Measurements from ENCODE around the gene ZYG11B.

DNA sequence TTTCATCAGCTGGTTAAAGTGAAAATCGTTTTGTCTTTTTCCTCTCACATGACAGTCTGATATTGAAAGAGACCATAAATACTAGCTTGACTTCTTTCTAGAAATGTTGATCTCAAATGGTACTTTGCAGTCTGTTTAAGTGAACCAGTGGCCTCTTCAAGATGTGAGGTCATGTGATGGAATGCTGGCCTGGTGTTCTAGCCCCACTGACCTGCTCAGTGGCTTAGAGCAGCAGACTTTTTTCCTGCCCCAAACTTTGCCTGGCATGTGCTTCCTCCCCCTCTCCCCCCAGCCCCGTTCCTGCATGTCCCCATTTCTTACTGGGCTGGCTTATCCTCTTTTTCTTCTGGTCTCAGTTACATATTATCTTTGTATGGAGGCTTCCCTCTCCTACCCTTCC, 150.6 kb downstream of the ZYG11B start:
- TF ChIP-seq, protein P1, sequence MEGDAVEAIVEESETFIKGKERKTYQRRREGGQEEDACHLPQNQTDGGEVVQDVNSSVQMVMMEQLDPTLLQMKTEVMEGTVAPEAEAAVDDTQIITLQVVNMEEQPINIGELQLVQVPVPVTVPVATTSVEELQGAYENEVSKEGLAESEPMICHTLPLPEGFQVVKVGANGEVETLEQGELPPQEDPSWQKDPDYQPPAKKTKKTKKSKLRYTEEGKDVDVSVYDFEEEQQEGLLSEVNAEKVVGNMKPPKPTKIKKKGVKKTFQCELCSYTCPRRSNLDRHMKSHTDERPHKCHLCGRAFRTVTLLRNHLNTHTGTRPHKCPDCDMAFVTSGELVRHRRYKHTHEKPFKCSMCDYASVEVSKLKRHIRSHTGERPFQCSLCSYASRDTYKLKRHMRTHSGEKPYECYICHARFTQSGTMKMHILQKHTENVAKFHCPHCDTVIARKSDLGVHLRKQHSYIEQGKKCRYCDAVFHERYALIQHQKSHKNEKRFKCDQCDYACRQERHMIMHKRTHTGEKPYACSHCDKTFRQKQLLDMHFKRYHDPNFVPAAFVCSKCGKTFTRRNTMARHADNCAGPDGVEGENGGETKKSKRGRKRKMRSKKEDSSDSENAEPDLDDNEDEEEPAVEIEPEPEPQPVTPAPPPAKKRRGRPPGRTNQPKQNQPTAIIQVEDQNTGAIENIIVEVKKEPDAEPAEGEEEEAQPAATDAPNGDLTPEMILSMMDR (IDR thresholded peaks at IDR 0.05; ENCODE audit: low read length): no peak
- TF ChIP-seq EZH2phosphoT487 (IDR thresholded peaks at IDR 0.05; ENCODE audit: low read length): no peak
- no peak for TF ChIP-seq EZH2 (optimal IDR thresholded peaks at IDR 0.05; ENCODE audit: low read depth, low read length)
